GM23338 (cell line): ENCODE results near the gene UNC79.

ENCODE experiments used
- CTCF ChIP-seq, 2 experiments: fragments of 200-600 bp in 1 of 2; sonication (generic) in 1 of 2; conservative IDR thresholded peaks; 2 replicates each; pipeline versions ENCODE4 v1.5.1 to v1.6.1; 2016 to 2017; ENCODE audit warnings: antibody characterized with exemption in 2 of 2, low read depth in 2 of 2, mild to moderate bottlenecking in 2 of 2, moderate library complexity in 1 of 2
- ETS1 ChIP-seq: IDR thresholded peaks from 2 replicates; pipeline ENCODE4 v1.6.1; 2016; ENCODE audit warnings: antibody characterized with exemption
- EZH2 ChIP-seq: fragments of 200-600 bp; sonication (generic); IDR thresholded peaks from one replicate; pipeline ENCODE4 v1.8.0; 2017; ENCODE audit warnings: antibody characterized with exemption, mild to moderate bottlenecking, low read depth; ENCODE audit not compliant: unreplicated experiment
- EZH2phosphoT487 ChIP-seq: fragments of 200-600 bp; sonication (generic); IDR thresholded peaks from one replicate; pipeline ENCODE4 v1.8.1; 2018; ENCODE audit warnings: antibody characterized with exemption; ENCODE audit not compliant: unreplicated experiment
- JUNB ChIP-seq: IDR thresholded peaks from one replicate; pipeline ENCODE4 v1.6.1; 2016; ENCODE audit warnings: antibody characterized with exemption; ENCODE audit not compliant: unreplicated experiment
- POLR2AphosphoS5 ChIP-seq: IDR thresholded peaks from 2 replicates; pipeline ENCODE4 v1.6.1; 2016; ENCODE audit warnings: antibody characterized with exemption, low read depth
- REST ChIP-seq: IDR thresholded peaks from one replicate; pipeline ENCODE4 v1.6.1; 2018; ENCODE audit warnings: antibody characterized with exemption; ENCODE audit not compliant: unreplicated experiment
- STAT1 ChIP-seq: IDR thresholded peaks from one replicate; pipeline ENCODE4 v1.6.1; 2016; ENCODE audit warnings: antibody characterized with exemption; ENCODE audit not compliant: unreplicated experiment
- ZNF331 ChIP-seq: fragments of 250-450 bp; sonication (Bioruptor Pico); IDR thresholded peaks from 2 replicates; pipeline ENCODE4 v1.5.0; 2020; ENCODE audit warnings: low read depth, mild to moderate bottlenecking, moderate library complexity

DNA sequence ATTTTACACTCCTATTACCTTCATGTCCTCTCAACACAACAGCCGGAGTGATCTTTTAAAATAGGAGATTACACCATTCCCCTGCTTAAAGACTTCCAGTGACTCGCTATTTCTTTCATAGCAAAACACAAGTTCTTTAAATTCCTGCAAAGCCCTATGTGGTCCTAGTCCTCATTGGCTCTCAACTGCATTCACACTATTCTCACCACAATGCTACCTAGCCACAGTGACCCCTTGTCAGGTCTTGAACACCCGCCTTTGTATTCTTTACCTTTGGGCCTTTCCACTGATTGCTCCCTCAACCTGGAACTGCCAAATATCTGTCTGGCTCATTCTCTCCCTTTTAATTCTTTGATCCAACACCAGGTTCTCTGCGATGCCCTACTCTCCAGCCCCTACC lies 197.3 kb downstream of the UNC79 start:
- no peak for TF ChIP-seq REST
- no peak for TF ChIP-seq EZH2
- TF ChIP-seq CTCF (conservative IDR thresholded peaks at IDR 0.05; ENCODE audit: low read depth in 2 of 2), result no peak
- no peak for TF ChIP-seq POLR2AphosphoS5
- no peak for TF ChIP-seq EZH2phosphoT487
- no peak for TF ChIP-seq ETS1
- no peak for TF ChIP-seq JUNB
- TF ChIP-seq ZNF331 (CRISPR knock-in tag), result no peak
- TF ChIP-seq STAT1, result no peak
